HepG2 (cell line): Measurements from ENCODE around the gene RING1. TPM values are rescaled to one million over a fixed set of nuclear protein-coding genes. Genes with fewer than 3 reads are reported as not detected.

Experiments
- ATF7 ChIP-seq, 2 experiments: fragments of 450-650 bp in 1 of 2; sonication (generic) in 1 of 2; formaldehyde crosslinking in 1 of 2; IDR thresholded peaks; 2 replicates each; pipeline versions ENCODE4 v1.4.0 to v1.6.1; 2016 to 2020; ENCODE audit warnings: antibody characterized with exemption in 1 of 2, mild to moderate bottlenecking in 1 of 2, missing genetic modification reagents in 1 of 2
- DNMT1 ChIP-seq: sonication (generic); formaldehyde crosslinking; IDR thresholded peaks from 2 replicates; pipeline ENCODE4 v1.5.1; 2020; ENCODE audit warnings: mild to moderate bottlenecking, missing genetic modification reagents
- GPN1 ChIP-seq: sonication (generic); formaldehyde crosslinking; IDR thresholded peaks from 2 replicates; pipeline ENCODE4 v1.5.1; 2020; ENCODE audit warnings: missing genetic modification reagents, borderline replicate concordance
- LCORL ChIP-seq, 2 experiments: fragments of 450-650 bp in 1 of 2; sonication (generic) in 1 of 2; formaldehyde crosslinking in 1 of 2; IDR thresholded peaks; 2 replicates each; pipeline versions ENCODE4 v1.5.0 to v1.6.1; 2017 to 2020; ENCODE audit warnings: antibody characterized with exemption in 1 of 2, missing genetic modification reagents in 1 of 2
- MED1 ChIP-seq: sonication (generic); formaldehyde crosslinking; IDR thresholded peaks from 2 replicates; pipeline ENCODE4 v1.4.0; 2020; ENCODE audit warnings: missing genetic modification reagents
- MIER2 ChIP-seq: IDR thresholded peaks from 2 replicates; pipeline ENCODE4 v1.6.1; 2016; ENCODE audit warnings: missing biosample characterization, missing genetic modification reagents
- MYC ChIP-seq: sonication (generic); formaldehyde crosslinking; IDR thresholded peaks from 2 replicates; pipeline ENCODE4 v1.9.0; 2021; ENCODE audit warnings: missing genetic modification reagents, borderline replicate concordance
- NCOA1 ChIP-seq: sonication (generic); formaldehyde crosslinking; IDR thresholded peaks from 2 replicates; pipeline ENCODE4 v1.9.0; 2021; ENCODE audit warnings: missing genetic modification reagents
- RBAK ChIP-seq: sonication (generic); formaldehyde crosslinking; IDR thresholded peaks from 2 replicates; pipeline ENCODE4 v1.5.1; 2020; ENCODE audit warnings: mild to moderate bottlenecking, missing genetic modification reagents
- RBM39 ChIP-seq: fragments of 200-400 bp; formaldehyde crosslinking; IDR thresholded peaks from one replicate; pipeline ENCODE4 v1.6.1; 2018; ENCODE audit warnings: antibody characterized with exemption, mild to moderate bottlenecking, low read depth, low read length; ENCODE audit not compliant: poor library complexity, severe bottlenecking
- SIN3A ChIP-seq: IDR thresholded peaks from 2 replicates; pipeline ENCODE4 v1.6.1; 2011; ENCODE audit warnings: low read depth, mild to moderate bottlenecking, control low read depth, low read length, borderline replicate concordance
- TOE1 ChIP-seq: sonication (generic); formaldehyde crosslinking; IDR thresholded peaks from 2 replicates; pipeline ENCODE4 v1.4.0; 2020; ENCODE audit warnings: mild to moderate bottlenecking, missing genetic modification reagents
- TSC22D2 ChIP-seq: sonication (generic); formaldehyde crosslinking; IDR thresholded peaks from 2 replicates; pipeline ENCODE4 v1.5.1; 2020; ENCODE audit warnings: missing genetic modification reagents, mild to moderate bottlenecking, borderline replicate concordance
- ZNF253 ChIP-seq: sonication (generic); formaldehyde crosslinking; IDR thresholded peaks from 2 replicates; pipeline ENCODE4 v1.8.0; 2022; ENCODE audit warnings: mild to moderate bottlenecking, missing genetic modification reagents, borderline replicate concordance
- ZNF530 ChIP-seq: sonication (generic); formaldehyde crosslinking; IDR thresholded peaks from 2 replicates; pipeline ENCODE4 v1.5.0; 2020; ENCODE audit warnings: low read depth, mild to moderate bottlenecking, missing genetic modification reagents
- ZNF598 ChIP-seq: sonication (generic); formaldehyde crosslinking; IDR thresholded peaks from 2 replicates; pipeline ENCODE4 v1.5.1; 2020; ENCODE audit warnings: mild to moderate bottlenecking, missing genetic modification reagents, borderline replicate concordance
- ZNF720 ChIP-seq: sonication (generic); formaldehyde crosslinking; IDR thresholded peaks from 2 replicates; pipeline ENCODE4 v1.4.0; 2020; ENCODE audit warnings: missing genetic modification reagents
- polyA plus RNA-seq, 8 experiments: library from polyadenylated mRNA; depleted of rRNA in 3 of 8; stranded (reverse) in 7 of 8; unstranded in 1 of 8; fragments of >200 nt; fragmentation: Illumina TruSeq in 4 of 8; extraction: Trizol in 4 of 8; gene quantifications; 2 replicates each; pipeline versions ENCODE4 v1.2.1 to v1.2.3, GENCODE V29; 2011 to 2016; ENCODE audit warnings: low read depth in 4 of 8, missing spikeins in 1 of 8, mixed read lengths in 1 of 8; ENCODE audit not compliant: insufficient read depth in 1 of 8
- total RNA-seq, 5 experiments: library from RNA; depleted of rRNA; stranded (reverse); fragments of >200 nt; fragmentation: Illumina TruSeq; extraction: Trizol; gene quantifications; 2 replicates each; pipeline ENCODE4 v1.2.3, GENCODE V29; 2016; ENCODE audit warnings: low read depth in 1 of 5
- TF ChIP-seq, protein P1 (sequence below): sonication (generic); formaldehyde crosslinking; IDR thresholded peaks from 2 replicates; pipeline ENCODE4 v1.5.1; 2020; ENCODE audit warnings: mild to moderate bottlenecking, missing genetic modification reagents, moderate library complexity
- TF ChIP-seq, protein P2 (sequence below): sonication (generic); formaldehyde crosslinking; conservative IDR thresholded peaks from 2 replicates; pipeline ENCODE4 v1.8.1; 2023; ENCODE audit warnings: missing genetic modification reagents
- TF ChIP-seq, protein P3 (sequence below): sonication (generic); formaldehyde crosslinking; IDR thresholded peaks from 2 replicates; pipeline ENCODE4 v1.5.0; 2020; ENCODE audit warnings: mild to moderate bottlenecking, missing genetic modification reagents, moderate library complexity
- TF ChIP-seq, protein P4 (sequence below): sonication (generic); formaldehyde crosslinking; IDR thresholded peaks from 2 replicates; pipeline ENCODE4 v1.8.0; 2022; ENCODE audit warnings: mild to moderate bottlenecking, missing genetic modification reagents, moderate library complexity

RING1 gene
- total and polyA plus RNA-seq, 2 of the 13 experiments (the other 11 are each of a cell fraction or from before 2014, with no cell fraction given): 23.9 to 33.6 TPM

DNA sequence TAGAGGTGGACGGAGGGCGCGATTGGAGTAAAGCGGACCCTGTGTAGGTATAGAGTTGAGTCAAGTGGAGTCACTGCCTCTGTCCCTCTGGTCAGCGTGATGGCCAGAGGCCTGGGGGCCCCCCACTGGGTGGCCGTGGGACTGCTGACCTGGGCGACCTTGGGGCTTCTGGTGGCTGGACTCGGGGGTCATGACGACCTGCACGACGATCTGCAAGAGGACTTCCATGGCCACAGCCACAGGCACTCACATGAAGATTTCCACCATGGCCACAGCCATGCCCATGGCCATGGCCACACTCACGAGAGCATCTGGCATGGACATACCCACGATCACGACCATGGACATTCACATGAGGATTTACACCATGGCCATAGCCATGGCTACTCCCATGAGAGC is 7.2 kb upstream of the RING1 start (continued):
- TF ChIP-seq, protein P1, sequence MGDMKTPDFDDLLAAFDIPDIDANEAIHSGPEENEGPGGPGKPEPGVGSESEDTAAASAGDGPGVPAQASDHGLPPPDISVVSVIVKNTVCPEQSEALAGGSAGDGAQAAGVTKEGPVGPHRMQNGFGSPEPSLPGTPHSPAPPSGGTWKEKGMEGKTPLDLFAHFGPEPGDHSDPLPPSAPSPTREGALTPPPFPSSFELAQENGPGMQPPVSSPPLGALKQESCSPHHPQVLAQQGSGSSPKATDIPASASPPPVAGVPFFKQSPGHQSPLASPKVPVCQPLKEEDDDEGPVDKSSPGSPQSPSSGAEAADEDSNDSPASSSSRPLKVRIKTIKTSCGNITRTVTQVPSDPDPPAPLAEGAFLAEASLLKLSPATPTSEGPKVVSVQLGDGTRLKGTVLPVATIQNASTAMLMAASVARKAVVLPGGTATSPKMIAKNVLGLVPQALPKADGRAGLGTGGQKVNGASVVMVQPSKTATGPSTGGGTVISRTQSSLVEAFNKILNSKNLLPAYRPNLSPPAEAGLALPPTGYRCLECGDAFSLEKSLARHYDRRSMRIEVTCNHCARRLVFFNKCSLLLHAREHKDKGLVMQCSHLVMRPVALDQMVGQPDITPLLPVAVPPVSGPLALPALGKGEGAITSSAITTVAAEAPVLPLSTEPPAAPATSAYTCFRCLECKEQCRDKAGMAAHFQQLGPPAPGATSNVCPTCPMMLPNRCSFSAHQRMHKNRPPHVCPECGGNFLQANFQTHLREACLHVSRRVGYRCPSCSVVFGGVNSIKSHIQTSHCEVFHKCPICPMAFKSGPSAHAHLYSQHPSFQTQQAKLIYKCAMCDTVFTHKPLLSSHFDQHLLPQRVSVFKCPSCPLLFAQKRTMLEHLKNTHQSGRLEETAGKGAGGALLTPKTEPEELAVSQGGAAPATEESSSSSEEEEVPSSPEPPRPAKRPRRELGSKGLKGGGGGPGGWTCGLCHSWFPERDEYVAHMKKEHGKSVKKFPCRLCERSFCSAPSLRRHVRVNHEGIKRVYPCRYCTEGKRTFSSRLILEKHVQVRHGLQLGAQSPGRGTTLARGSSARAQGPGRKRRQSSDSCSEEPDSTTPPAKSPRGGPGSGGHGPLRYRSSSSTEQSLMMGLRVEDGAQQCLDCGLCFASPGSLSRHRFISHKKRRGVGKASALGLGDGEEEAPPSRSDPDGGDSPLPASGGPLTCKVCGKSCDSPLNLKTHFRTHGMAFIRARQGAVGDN (CRISPR knock-in tag): peak; percentile 55
- TF ChIP-seq TSC22D2 (CRISPR knock-in tag): no peak
- no peak for TF ChIP-seq ATF7 (IDR thresholded peaks at IDR 0.05)
- TF ChIP-seq ATF7 (CRISPR knock-in tag; IDR thresholded peaks at IDR 0.05): no peak
- TF ChIP-seq LCORL (IDR thresholded peaks at IDR 0.05): no peak
- TF ChIP-seq LCORL (CRISPR knock-in tag; IDR thresholded peaks at IDR 0.05): 0 out of 2 replicates have a peak, but pooled peaks have one; percentile 11
- TF ChIP-seq TOE1 (CRISPR knock-in tag): no peak
- no peak for TF ChIP-seq RBM39
- no peak for TF ChIP-seq DNMT1 (CRISPR knock-in tag)
- no peak for TF ChIP-seq MED1 (CRISPR knock-in tag)
- peak; percentile 15; the same call in 1 of the 2 replicates for TF ChIP-seq GPN1 (CRISPR knock-in tag)
- TF ChIP-seq, protein P2, sequence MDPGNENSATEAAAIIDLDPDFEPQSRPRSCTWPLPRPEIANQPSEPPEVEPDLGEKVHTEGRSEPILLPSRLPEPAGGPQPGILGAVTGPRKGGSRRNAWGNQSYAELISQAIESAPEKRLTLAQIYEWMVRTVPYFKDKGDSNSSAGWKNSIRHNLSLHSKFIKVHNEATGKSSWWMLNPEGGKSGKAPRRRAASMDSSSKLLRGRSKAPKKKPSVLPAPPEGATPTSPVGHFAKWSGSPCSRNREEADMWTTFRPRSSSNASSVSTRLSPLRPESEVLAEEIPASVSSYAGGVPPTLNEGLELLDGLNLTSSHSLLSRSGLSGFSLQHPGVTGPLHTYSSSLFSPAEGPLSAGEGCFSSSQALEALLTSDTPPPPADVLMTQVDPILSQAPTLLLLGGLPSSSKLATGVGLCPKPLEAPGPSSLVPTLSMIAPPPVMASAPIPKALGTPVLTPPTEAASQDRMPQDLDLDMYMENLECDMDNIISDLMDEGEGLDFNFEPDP (CRISPR knock-in tag): peak; percentile 78; the same call in 1 of the 2 replicates
- peak; percentile 76; the same call in 1 of the 2 replicates for TF ChIP-seq ZNF253
- TF ChIP-seq NCOA1 (CRISPR knock-in tag): 0 out of 2 replicates have a peak, but pooled peaks have one; percentile 51
- no peak for TF ChIP-seq ZNF598 (CRISPR knock-in tag)
- 0 out of 2 replicates have a peak, but pooled peaks have one; percentile 46 for TF ChIP-seq ZNF530 (CRISPR knock-in tag)
- TF ChIP-seq ZNF720 (CRISPR knock-in tag): peak; percentile 17; the same call in 1 of the 2 replicates
- TF ChIP-seq MYC (CRISPR knock-in tag): 0 out of 2 replicates have a peak, but pooled peaks have one; percentile 17
- TF ChIP-seq SIN3A: peak; percentile 82; the same call in 1 of the 2 replicates
- 0 out of 2 replicates have a peak, but pooled peaks have one; percentile 43 for TF ChIP-seq RBAK (CRISPR knock-in tag)
- TF ChIP-seq MIER2 (CRISPR knock-in tag): no peak
- TF ChIP-seq, protein P3, sequence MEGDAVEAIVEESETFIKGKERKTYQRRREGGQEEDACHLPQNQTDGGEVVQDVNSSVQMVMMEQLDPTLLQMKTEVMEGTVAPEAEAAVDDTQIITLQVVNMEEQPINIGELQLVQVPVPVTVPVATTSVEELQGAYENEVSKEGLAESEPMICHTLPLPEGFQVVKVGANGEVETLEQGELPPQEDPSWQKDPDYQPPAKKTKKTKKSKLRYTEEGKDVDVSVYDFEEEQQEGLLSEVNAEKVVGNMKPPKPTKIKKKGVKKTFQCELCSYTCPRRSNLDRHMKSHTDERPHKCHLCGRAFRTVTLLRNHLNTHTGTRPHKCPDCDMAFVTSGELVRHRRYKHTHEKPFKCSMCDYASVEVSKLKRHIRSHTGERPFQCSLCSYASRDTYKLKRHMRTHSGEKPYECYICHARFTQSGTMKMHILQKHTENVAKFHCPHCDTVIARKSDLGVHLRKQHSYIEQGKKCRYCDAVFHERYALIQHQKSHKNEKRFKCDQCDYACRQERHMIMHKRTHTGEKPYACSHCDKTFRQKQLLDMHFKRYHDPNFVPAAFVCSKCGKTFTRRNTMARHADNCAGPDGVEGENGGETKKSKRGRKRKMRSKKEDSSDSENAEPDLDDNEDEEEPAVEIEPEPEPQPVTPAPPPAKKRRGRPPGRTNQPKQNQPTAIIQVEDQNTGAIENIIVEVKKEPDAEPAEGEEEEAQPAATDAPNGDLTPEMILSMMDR: 0 out of 2 replicates have a peak, but pooled peaks have one; percentile 25
- TF ChIP-seq, protein P4, sequence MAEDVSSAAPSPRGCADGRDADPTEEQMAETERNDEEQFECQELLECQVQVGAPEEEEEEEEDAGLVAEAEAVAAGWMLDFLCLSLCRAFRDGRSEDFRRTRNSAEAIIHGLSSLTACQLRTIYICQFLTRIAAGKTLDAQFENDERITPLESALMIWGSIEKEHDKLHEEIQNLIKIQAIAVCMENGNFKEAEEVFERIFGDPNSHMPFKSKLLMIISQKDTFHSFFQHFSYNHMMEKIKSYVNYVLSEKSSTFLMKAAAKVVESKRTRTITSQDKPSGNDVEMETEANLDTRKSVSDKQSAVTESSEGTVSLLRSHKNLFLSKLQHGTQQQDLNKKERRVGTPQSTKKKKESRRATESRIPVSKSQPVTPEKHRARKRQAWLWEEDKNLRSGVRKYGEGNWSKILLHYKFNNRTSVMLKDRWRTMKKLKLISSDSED (CRISPR knock-in tag): 0 out of 2 replicates have a peak, but pooled peaks have one; percentile 72
